GM21825 (cell line): Measurements from ENCODE around the gene OR6C76.

Experiments
- ATAC-seq: cut with Tn5 transposase; IDR thresholded peaks from one replicate; pipeline ENCODE4 v1.9.1; 2021; ENCODE audit warnings: mild to moderate bottlenecking, moderate library complexity; ENCODE audit not compliant: unreplicated experiment

The OR6C76 gene

DNA sequence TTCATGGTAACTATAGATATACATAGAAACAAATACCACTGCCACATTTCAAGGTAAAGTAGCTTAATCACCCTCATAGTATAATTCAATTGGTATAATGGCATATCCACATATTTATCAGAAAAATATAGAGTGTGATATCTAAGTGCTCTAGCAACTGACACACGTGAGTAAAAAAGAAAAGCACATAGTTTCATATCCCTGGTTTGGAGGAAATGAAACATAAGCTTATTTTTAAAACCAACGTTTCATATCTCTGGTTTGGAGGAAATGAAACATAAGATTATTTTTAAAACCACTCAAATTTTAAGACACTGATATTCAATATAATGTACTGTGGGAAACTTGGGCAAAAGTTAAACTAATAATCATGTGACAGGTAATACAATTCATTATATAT is 41.8 kb downstream of the OR6C76 start:
- ATAC-seq = peak; percentile 67

DNA sequence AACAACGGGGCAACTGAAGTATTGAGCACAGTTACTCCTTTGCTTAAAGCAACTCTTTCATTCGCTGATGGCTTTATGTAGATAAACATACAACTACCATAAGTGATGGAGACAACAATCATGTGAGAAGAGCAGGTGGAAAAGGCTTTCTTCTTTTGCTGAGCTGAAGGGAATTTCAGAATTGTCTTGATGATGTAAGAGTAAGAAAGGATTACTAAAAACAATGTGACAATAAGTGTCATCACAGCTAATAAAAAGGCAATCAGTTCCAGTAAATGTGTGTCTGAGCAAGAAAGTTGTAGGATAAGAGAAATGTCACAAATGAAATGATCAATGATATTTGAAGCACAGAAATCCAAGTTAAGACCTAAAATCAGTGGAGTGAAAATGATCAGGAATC is 43.2 kb downstream of the OR6C76 start:
- ATAC-seq = no peak

DNA sequence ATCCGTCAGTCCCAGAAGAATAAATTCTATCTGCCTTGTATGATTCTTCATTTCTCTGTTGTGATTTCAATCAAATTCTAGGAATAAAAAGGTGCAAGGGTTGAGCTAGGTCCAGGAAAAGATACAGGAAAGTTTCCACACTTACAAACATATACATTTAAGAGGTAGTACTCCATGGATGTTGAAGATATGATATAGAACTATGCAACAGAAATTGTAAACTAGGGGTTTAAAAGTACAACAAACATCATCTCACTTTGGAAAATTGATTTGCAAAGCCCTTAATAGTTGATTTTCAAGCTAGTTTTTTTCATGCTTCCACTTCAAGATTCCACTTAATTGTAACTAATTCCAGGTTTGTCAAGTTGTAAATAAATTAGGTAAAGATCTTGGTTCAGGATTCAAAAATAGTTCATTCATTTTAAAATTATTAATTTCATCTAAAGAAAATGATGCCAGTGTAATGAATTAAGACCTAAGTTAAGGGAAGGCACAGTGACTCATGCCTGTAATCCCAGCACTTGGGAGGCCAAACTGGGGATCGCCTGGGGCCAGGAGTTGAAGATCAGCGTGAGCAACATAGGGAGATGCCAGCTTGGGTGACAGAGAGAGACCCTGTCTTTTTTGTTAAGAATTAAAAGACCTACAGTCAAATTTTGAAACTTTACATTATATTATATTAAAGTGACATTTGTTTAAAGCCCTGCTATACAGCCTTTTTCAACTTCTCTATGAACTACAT is 44.2 kb downstream of the OR6C76 start, which contains the start of gene OR6C70:
TSS of gene OR6C70 (minus strand) at position 51 of the 742 bp plus-strand sequence. CDS start at position 51, 0 bp downstream.
- no peak for ATAC-seq

DNA sequence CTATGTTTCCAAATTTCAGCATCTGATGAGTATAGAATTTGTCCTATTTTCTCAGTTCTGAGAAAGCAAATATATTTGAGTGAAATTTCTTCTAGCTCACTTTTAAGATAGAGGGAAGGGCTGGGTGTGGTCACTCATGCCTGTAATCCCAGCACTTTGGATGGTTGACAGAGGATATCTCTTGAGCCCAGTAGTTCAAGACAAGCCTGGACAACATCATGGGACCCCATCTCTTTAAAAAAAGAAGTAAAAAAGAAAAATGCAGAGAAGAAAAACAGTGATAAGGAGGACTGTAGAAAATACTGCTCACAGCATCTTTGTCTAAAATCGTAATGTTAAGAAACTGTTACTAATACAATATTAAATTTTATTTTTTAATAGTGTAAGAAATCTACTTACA is 46.2 kb downstream of the OR6C76 start:
- no peak for ATAC-seq
